Stimulated activated CD4-positive, alpha-beta T cell treated with anti-CD3 and anti-CD28 coated beads, Interleukin-2, amount 100 ng/mL, for 48 hours (primary cell): ENCODE data around the gene SPACA7.
"Not testable (repeated sequence)": the region's sequence is repeated elsewhere in the genome, so short reads cannot be mapped to it uniquely, and the experiment has no call there.

ENCODE experiments used
- DNase-seq, 2 donors: peaks; one replicate each; pipeline ENCODE4 v3.0.0-alpha.2; 2020

Gene SPACA7

DNA sequence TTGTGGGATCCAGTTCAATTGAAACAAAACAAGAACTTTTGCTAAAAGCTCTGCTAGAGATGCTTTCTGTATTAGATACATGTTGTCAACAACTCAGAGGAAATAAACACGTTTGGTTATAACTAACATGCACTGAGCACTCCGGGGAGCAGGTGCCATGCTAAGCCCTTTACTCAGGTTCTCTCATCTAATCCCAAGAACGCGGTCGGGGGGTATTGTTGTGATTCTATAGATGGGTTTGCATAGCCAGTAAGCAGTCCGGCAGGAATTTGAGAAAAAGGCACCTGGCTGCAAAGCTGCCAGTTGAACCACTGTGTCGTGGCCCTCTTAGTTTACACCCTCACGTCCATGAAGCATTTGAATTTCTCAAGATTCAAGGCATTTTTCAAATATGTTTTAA, 24.3 kb upstream of the SPACA7 start:
- DNase-seq, result no peak

GRCh38 chr13:112353856-112354255, 22.3 kb upstream of the SPACA7 start:
- no peak for DNase-seq

DNA sequence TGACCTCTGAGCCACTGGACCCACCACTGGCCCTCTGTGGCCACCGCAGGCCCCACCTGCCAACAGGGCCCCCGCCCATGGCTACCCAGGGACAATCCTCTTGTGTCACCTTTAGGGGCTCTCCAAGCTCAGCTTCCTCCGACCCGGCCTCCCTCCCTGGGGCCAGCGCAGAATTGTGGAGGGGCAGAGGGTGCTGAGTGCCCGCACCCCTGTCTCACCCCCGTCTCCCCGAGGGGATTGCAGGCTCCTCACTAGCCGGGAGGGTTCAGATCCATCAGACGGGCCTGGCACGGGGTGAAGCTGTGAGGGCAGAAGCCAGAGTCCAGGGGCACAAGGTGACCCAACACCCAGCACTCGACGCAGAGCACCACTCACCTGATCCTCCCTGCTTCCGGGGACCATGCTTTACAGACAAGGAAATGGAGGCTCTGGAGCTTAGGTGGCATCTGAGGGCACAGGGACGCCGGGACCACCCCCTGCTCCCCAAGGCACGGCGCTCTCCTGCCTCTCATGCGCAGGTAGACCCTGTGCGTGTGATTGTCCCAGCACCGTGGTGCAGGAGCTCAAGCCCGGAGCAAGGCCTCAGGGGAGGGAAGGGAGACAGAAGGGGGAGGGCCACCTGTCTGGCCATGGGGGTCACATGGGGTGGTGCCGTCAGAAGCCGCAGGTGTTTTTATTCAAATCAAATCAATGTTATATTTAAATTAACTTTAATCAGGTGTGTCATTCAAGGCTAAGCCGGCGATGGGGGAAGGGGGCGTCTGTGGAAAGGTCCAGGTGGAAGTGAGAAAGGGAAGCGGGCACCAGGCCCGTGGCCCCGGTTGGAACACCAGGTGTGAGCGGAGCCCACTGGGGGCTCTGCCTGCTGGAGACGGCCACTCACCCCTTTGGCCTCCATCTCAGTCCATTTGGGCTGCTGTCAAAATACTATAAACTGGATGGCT, 21.6 kb upstream of the SPACA7 start:
- no peak for DNase-seq

DNA sequence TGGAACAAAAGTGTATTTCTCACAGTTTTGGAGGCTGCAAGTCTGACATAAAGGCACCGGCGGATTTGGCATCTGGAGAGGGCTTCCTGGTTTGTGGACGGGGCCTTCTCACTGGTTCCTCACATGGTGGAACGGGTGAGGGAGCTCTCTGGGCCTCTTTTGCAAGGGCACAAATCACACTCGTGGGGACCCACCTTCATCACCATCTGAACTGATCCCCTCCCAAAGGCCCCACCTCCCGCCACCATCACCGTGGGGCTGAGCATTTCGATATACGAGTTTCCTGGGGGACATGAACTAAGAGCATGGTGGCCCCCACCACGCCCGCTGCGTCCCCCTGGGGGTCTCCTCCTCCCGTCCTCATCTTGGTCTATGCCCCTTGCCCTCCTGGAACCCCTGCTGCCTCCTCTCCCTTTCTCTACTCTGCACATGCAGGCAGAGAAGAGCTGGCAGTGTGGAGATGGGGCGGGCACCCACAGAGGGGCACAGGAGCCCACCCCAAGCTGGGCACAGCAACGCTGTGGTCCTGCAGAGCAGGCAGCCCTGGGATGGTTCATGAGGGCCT, 20.8 kb upstream of the SPACA7 start:
- no peak for DNase-seq

- DNase-seq, result no peak
Observed at GRCh38 chr13:112356190-112356589, 20.0 kb upstream of the SPACA7 start.

- DNase-seq, result no peak
Observed at GRCh38 chr13:112358156-112358555, 18.0 kb upstream of the SPACA7 start.

DNA sequence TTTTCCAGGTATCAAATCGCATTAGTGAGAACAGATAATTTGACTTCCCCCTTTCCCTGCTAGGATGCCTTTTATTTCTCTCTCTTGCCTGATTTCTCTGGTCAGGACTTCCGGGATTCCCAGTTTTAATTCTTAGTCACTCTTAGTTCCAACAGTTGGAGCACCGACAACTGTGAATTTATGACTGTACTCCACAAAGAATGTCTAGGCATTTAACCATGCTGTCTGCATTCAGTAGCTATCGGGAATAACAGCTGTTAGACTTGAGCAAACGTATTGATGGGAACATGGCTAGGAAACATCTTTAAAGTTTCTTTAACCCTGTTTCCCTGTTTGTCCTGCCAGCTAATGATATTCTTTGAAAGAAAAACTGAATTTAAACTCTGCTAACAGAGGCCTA, 14.1 kb upstream of the SPACA7 start:
- DNase-seq, result no peak

GRCh38 chr13:112363867-112364528, 12.2 kb upstream of the SPACA7 start:
- no peak for DNase-seq

DNA sequence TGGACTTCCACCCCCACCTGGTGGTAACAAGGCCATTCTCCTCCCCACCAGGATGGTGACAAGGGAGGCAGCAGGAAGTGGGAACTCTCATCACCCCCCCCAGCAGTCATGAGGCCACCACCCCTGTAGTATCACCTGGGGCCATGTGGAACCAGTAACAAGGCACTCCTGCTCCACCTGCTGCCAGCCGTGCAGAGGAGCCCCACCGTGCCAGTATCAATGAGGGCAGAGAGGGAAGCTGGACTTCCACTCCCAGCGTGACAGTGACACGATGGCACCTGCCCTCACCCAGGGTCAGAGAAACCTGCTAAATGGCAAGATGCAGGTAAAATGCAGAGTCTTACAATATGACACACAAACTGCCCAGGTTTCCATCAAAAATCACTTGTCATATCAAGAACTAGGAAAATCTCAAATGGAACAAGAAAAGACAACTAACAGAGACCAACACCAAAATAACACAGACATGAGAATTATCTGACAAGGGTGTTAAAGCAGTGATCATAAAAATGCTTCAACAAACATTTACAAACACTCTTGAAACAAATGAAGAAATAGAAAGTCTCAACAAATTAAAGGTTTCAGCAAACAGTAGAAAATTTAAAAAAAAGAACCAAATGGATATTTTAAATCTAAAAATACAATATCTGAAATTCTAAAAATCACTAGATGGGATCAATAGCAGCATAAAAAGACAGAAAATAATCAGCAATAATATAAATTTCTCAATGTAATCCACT, 9.1 kb upstream of the SPACA7 start:
- no peak for DNase-seq

GRCh38 chr13:112368883-112369282, 7.3 kb upstream of the SPACA7 start:
- no peak for DNase-seq

DNA sequence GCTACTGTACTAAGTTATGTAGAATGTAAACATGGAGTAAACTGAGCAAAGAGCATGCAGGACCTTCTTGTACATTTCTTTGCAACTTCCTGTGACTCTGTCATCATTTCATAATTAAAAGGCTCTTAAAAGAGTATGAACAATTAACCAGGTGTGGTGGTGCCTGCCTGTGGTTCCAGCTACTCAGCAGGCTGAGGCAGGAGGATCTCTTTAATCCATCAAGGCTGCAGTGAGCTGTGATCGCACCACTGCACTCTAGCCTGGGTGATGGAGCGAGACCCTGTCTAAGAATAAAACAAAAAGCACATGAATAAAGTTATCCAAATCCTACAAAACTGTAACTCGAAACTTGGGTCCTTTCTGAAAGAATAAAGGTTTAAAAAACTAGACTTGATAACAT, 5.8 kb upstream of the SPACA7 start:
- no peak for DNase-seq

DNA sequence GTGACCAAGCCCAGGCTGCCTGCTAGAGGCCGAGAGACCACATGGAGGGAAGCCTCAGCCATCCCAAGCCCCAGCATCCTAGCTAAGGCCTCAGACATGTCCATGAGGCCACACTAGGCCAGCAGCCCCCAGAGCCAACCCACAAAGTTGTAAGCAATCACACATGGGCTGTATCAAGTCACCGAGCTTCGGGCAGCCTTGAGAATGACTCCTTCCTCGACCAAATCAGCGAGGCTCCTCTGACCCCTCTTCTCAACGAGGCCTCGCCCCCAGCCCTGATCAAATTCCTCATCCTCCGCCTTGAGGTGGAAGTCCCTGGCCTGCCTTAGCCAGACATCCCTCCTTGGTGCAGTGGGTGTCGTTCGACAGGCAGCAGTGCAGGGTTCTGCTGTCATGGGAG, 1.9 kb upstream of the SPACA7 start:
- no peak for DNase-seq

DNA sequence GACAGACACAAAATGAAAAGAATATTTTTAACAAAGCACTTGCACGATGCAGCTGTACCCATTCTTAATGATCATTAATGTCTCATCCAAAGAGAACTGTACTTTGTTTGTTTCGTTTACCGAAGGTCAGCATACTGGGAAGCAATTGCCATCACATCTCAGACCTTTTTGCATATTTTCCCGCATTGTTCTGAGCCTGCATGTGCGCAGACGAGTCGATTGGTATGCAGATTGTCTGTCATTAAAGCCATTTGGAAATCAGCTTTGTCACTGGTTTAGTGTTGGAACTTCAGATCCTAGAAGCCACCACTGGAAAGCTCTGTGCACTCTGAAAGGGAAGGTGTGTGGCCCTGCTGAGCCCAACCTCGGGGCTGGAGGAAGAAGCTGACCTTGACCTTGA, 15.6 kb downstream of the SPACA7 start:
- DNase-seq, result no peak

GRCh38 chr13:112392719-112393118, 16.6 kb downstream of the SPACA7 start:
- DNase-seq, result no peak

- DNase-seq, result not testable (repeated sequence)
Observed at GRCh38 chr13:112395022-112395421, 18.9 kb downstream of the SPACA7 start.

GRCh38 chr13:112395941-112396340, 19.8 kb downstream of the SPACA7 start:
- not testable (repeated sequence) for DNase-seq

DNA sequence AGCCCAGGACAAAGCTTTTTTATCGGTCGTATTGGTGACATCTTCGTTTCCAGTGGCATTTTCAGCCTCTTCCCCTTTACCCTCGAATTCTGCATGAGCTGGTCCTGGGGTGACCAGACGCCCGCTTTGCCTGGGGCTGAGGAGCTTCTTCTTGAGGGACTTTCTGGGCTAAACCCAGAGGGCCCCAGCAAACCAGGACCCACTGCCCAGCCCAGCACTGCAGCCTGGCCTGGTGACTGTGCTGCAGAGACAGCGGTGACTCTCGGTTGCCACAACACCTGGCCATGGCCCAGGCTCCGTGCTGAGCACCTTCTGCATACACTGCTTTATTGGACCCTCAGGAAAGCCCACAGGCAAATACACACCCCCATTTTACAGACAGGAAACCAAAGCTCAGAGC, 21.0 kb downstream of the SPACA7 start:
- DNase-seq, result no peak

- not testable (repeated sequence) for DNase-seq
Observed at GRCh38 chr13:112398347-112398746, 22.2 kb downstream of the SPACA7 start.

DNA sequence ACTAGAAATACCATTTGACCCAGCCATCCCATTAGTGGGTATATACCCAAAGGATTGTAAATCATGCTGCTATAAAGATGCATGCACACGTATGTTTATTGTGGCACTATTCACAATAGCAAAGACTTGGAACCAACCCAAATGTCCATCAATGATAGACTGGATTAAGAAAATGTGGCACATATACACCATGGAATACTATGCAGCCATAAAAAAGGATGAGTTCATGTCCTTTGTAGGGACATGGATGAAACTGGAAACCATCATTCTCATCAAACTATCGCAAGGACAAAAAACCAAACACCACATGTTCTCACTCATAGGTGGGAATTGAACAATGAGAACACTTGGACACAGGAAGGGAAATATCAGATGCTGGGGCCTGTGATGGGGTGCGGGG, 33.7 kb downstream of the SPACA7 start:
- DNase-seq, result not testable (repeated sequence)

DNA sequence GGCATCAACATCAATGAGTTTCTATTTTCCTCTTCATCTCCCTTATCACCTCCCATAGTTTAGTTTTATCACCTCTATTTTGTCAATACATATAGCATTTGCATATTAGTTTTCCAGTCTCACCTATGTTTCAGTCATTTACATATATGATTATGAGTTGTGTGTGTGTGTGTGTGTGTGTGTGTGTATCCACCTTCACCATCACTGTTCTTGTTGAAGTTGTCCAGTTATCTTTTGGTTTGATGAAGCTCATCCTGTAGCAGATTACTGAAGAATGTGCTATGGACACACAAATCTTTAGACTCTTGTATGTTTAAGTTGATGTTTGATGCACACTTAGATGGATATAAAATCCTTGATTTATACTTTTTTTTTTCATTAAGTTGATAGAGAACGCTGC, 40.5 kb downstream of the SPACA7 start:
- DNase-seq, result no peak

DNA sequence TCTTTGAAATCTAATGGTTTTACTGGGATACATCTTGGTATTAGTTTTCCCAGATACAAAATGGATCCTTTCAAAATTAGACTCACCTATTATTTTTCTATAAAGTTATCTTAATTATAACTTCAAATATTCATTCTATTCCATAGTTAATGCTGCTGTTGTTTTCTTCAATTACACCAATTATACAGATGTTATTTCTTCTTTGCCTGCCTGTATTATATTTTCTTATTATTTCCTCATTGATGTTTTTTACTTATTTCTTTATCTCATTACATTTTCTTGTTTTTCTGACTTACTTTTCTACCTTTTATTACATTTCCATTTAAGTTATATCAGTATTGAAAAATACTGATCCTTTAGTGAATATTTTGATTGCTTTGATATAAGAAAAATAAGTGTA, 40.9 kb downstream of the SPACA7 start:
- DNase-seq, result no peak

GRCh38 chr13:112424098-112424497, 47.9 kb downstream of the SPACA7 start:
- no peak for DNase-seq

DNA sequence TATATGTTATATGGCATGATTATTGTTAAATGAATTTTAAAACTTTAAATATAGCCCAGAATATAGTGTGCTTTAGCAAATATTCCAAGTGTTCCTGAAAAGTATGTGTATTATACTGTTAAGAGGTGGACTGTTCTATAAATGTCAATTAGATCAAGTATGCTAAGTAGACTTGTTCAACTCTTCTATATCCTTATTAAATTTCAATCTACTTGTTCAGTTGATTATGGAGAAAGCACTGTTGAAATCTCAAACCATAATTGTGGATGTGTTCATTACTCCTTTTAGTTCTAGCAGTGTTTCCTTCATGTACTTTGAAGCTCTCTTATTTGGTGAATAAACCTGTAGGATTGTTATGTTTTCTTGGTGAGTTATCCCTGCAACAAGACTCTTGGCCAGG, 52.5 kb downstream of the SPACA7 start:
- DNase-seq, result no peak
